PC-3 (cell line): ENCODE measurements around the gene INKA2. TPM values are rescaled to one million over a fixed set of nuclear protein-coding genes. Genes with fewer than 3 reads are reported as not detected.
A peak's percentile ranks its signal among the peaks of the same experiment; 100 is the strongest.

ENCODE experiments used
- ATAC-seq: fragments of 200-7000 bp; cut with Tn5 transposase; 2 replicates; pipeline ENCODE4 v1.9.1; 2020; ENCODE audit warnings: mild to moderate bottlenecking, moderate library complexity
- BruUV-seq: library from RNA; stranded (reverse); fragments of 400-500 nt; replicated peaks from 2 replicates; lab custom pipeline; 2021; lab: Mats Ljungman, UMichigan
- CTCF ChIA-PET: fragments of 300-600 bp; sonication (Branson Sonifier 250); formaldehyde crosslinking; loops from one replicate; lab custom pipeline; 2022; ENCODE audit warnings: antibody characterized with exemption; lab: Charles Lee
- POLR2A ChIA-PET: fragments of 300-600 bp; sonication (Branson Sonifier 250); formaldehyde crosslinking; loops from one replicate; lab custom pipeline; 2022; ENCODE audit warnings: antibody characterized with exemption; ENCODE audit not compliant: unreplicated experiment; lab: Charles Lee
- DNase-seq: peaks from one replicate; pipeline ENCODE4 v3.0.0-alpha.2; 2015
- H2AFZ ChIP-seq: fragments of 300-600 bp; sonication (generic); 2 replicates; pipeline ENCODE4 v1.6.0; 2016; ENCODE audit warnings: antibody characterized with exemption, low read length
- H3F3A ChIP-seq: fragments of 300-600 bp; sonication (generic); one replicate; pipeline ENCODE4 v1.6.0; 2017; ENCODE audit warnings: antibody characterized with exemption, low read length, control low read depth, mild to moderate bottlenecking; ENCODE audit not compliant: unreplicated experiment
- H3K27ac ChIP-seq: fragments of 300-600 bp; sonication (generic); 2 replicates; pipeline ENCODE4 v1.5.1; 2016; ENCODE audit warnings: mild to moderate bottlenecking, low read length
- H3K27me3 ChIP-seq: fragments of 300-600 bp; sonication (generic); 2 replicates; pipeline ENCODE4 v1.6.1; 2016; ENCODE audit warnings: low read length, mixed read lengths
- H3K36me3 ChIP-seq: fragments of 300-600 bp; sonication (generic); 2 replicates; pipeline ENCODE4 v1.6.1; 2016; ENCODE audit warnings: low read depth, mixed run types, low read length, mixed read lengths
- H3K4me1 ChIP-seq: fragments of 300-600 bp; sonication (generic); 2 replicates; pipeline ENCODE4 v1.5.1; 2016; ENCODE audit warnings: low read length; ENCODE audit not compliant: insufficient read depth
- H3K4me2 ChIP-seq: fragments of 300-600 bp; sonication (generic); 2 replicates; pipeline ENCODE4 v1.6.0; 2016; ENCODE audit warnings: low read length
- H3K4me3 ChIP-seq: fragments of 300-600 bp; sonication (generic); 2 replicates; pipeline ENCODE4 v1.5.1; 2016; ENCODE audit warnings: mild to moderate bottlenecking, low read length, mixed read lengths
- H3K79me2 ChIP-seq: fragments of 300-600 bp; sonication (generic); 2 replicates; pipeline ENCODE4 v1.6.1; 2017; ENCODE audit warnings: low read length, mixed read lengths
- H3K9ac ChIP-seq: fragments of 300-600 bp; sonication (generic); 2 replicates; pipeline ENCODE4 v1.6.0; 2016; ENCODE audit warnings: mild to moderate bottlenecking, low read length
- H3K9me2 ChIP-seq: fragments of 300-600 bp; sonication (generic); replicated peaks from 2 replicates; pipeline ENCODE4 v1.6.1; 2016; ENCODE audit warnings: mixed run types, low read length, mixed read lengths
- H3K9me3 ChIP-seq: fragments of 300-600 bp; sonication (generic); 2 replicates; pipeline ENCODE4 v1.6.1; 2016; ENCODE audit warnings: low read length, mixed read lengths
- H4K20me1 ChIP-seq: fragments of 300-600 bp; sonication (generic); 2 replicates; pipeline ENCODE4 v1.6.1; 2016; ENCODE audit warnings: low read length, mixed read lengths
- CTCF ChIP-seq: fragments of 300-600 bp; sonication (generic); conservative IDR thresholded peaks from 2 replicates; pipeline ENCODE4 v1.5.1; 2017; ENCODE audit warnings: antibody characterized with exemption, low read depth, mild to moderate bottlenecking, low read length
- EZH2 ChIP-seq: fragments of 300-600 bp; sonication (generic); IDR thresholded peaks from one replicate; pipeline ENCODE4 v1.6.1; 2017; ENCODE audit warnings: antibody characterized with exemption, mild to moderate bottlenecking, low read length; ENCODE audit not compliant: unreplicated experiment
- EZH2phosphoT487 ChIP-seq: fragments of 300-600 bp; sonication (generic); IDR thresholded peaks from 2 replicates; pipeline ENCODE4 v1.6.1; 2018; ENCODE audit warnings: mild to moderate bottlenecking, antibody characterized with exemption, low read length, borderline replicate concordance
- intact Hi-C: fragments of 100-400 bp; cut with micrococcal nuclease; formaldehyde crosslinking; loops from 2 replicates; pipeline ENCODE4 v1.9.0; 2023
- total RNA-seq: library from RNA; depleted of rRNA; stranded (reverse); fragments of >200 nt; gene quantifications from 2 replicates; pipeline ENCODE4 v1.2.3, GENCODE V29; 2014

Gene INKA2
- total RNA-seq, 1 experiment from 2014 or later, result 0.11 TPM

DNA sequence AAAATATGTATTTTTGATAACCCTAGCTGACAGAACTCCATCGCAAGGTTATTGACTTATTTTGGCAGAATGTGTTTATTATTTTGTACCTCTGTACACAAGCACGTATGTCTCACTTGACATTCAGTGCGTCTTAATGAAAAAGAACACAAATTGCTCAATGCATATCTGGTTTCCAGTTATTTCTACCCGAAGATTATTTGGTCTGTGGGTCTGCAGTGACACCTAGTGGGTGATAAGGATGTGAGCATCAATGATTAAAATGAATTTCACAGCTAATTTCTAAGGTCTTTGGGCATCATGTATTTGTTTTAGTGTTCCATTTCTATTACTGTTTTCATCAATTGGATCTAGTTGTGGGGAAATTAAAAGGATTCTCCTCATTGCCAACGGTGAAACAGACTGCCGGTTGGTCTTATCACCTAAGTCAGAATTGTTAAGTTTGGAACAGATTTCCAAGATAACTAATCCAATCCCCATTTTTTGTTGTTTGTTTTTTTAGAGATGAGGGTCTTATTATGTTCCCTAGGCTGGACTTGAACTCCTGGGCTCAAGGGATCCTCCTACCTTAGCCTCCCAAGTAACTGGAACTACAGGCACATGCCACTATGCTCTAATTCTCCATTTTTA is 30.4 kb upstream of the INKA2 start:
- BruUV-seq, result no TSS peak
- Histone ChIP-seq H3K36me3 (peaks cover 16% of the 10 kb centered on the region; the same call in 1 of the 2 replicates), H3K9me2 (no peaks in the 10 kb centered on the region), H3K4me2 (no peak overlapping the region), H3K9me3 (no peaks in the 10 kb centered on the region), H3F3A (no peaks in the 10 kb centered on the region), H2AFZ (no peak overlapping the region), H3K4me3 (no peak overlapping the region), H3K4me1 (no peaks in the 10 kb centered on the region), H3K27ac (no peak overlapping the region), H4K20me1 (0 out of 2 replicates have a peak, but pooled peaks cover 8% of the 10 kb centered on the region), H3K27me3 (no peaks in the 10 kb centered on the region), H3K9ac (no peak overlapping the region), H3K79me2 (no peaks in the 10 kb centered on the region)
- ATAC-seq (peak; percentile 65), DNase-seq (peak; percentile 74)
- POLR2A ChIA-PET, result no interaction called here
- intact Hi-C loops, result loop anchor here (1.0 to 5.0 kb wide), 5 partner anchors 54 to 542 kb away; partner anchors contain the start of gene CHI3L2
- TF ChIP-seq EZH2 (no peak), CTCF (peak; percentile 89)
- CTCF ChIA-PET, result interaction anchor here (0.6 to 2.2 kb wide), 5 partner anchors 22 to 93 kb away, joined by 3 to 12 read pairs (median 4); partner anchors contain the start of gene INKA2

GRCh38 chr1:111768625-111769024 is 29.4 kb upstream of the INKA2 start:
- DNase-seq (no peak), ATAC-seq (no peak)
- Histone ChIP-seq H3K36me3 (peaks cover 16% of the 10 kb centered on the region; the same call in 1 of the 2 replicates), H3K79me2 (no peaks in the 10 kb centered on the region), H3K9me3 (no peaks in the 10 kb centered on the region), H3K9me2 (no peaks in the 10 kb centered on the region), H3K4me3 (no peak overlapping the region), H4K20me1 (0 out of 2 replicates have a peak, but pooled peaks cover 8% of the 10 kb centered on the region), H3K9ac (no peak overlapping the region), H2AFZ (no peak overlapping the region), H3F3A (no peaks in the 10 kb centered on the region), H3K27ac (no peak overlapping the region), H3K4me2 (no peak overlapping the region), H3K4me1 (no peaks in the 10 kb centered on the region), H3K27me3 (no peaks in the 10 kb centered on the region)
- BruUV-seq, result no TSS peak
- CTCF ChIA-PET, result interaction anchor here (0.6 to 2.2 kb wide), 3 partner anchors 20 to 558 kb away, joined by 4 to 12 read pairs (median 5); no protein-coding TSS in a partner anchor
- intact Hi-C loops, result loop anchor here (1.0 to 5.0 kb wide), 5 partner anchors 53 to 541 kb away; partner anchors contain the start of gene CHI3L2
- TF ChIP-seq EZH2phosphoT487 (no peak), EZH2 (no peak), CTCF (no peak)
- POLR2A ChIA-PET, result interaction anchor here (0.7 kb wide), 1 partner anchor 12 kb away, joined by 4 read pairs; no protein-coding TSS in a partner anchor
